GM04504 (cell line): ENCODE data around the gene PAQR9.

Experiments
- DNase-seq: peaks from one replicate; pipeline ENCODE4 v3.0.0-alpha.2; 2012; ENCODE audit warnings: low read depth

The PAQR9 gene

GRCh38 chr3:142914286-142914811, 49.1 kb downstream of the PAQR9 start:
- no peak for DNase-seq

GRCh38 chr3:142913432-142913831, 50.0 kb downstream of the PAQR9 start:
- DNase-seq, result no peak

GRCh38 chr3:142912402-142913172, 50.9 kb downstream of the PAQR9 start:
- no peak for DNase-seq
